ENCODE data around the gene STX8. TPM values are rescaled to one million over a fixed set of nuclear protein-coding genes. Genes with fewer than 3 reads are reported as not detected.
"Not testable (repeated sequence)": the region's sequence is repeated elsewhere in the genome, so short reads cannot be mapped to it uniquely, and the experiment has no call there.

Gene STX8
- total RNA-seq, 1 donor from 2014 or later, result 76.4 TPM

GRCh38 chr17:9355231-9355630, 220.4 kb downstream of the STX8 start:
- intact Hi-C loops (cut with micrococcal nuclease), result not testable (repeated sequence)

DNA sequence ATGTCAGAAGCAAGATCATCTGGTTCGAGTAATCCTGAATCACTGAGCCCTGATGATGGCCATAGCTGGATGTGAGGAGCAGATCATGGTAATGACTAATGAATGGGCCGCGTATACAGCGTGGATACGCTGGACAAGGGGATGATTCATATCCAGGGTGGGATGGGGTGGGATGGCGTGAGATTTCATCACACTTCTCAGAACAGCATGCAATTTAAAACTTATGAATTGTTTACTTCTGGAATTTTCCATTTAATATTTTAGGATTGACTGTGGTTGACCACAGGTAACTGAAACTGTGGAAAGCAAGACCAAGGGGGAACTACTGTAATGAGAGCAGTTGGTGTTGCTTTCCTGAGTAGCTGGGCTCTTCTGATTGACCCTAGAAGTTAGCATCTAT, 225.5 kb downstream of the STX8 start:
- intact Hi-C loops (cut with micrococcal nuclease), result no loop called here

GRCh38 chr17:9346296-9346926, 229.2 kb downstream of the STX8 start:
- intact Hi-C loops (cut with micrococcal nuclease), result no loop called here

DNA sequence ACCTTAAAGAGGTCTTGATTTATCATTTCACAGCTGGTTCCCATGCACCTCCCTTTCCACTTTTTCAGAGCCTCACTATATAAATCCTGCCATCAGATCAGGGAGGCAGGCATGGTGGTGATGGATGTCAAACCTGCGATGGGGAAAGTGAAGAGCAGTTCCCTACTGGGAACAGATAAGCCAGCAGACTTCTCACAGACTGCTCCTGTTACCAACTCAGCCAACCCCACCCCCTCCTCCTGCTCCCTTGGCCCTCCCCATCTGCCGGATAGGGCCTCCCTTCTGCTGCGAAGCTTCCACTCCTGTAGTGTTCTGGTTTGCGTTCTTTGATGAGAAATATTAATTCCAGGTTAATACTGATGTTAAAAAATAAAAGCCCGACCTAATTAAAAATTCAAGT, 232.1 kb downstream of the STX8 start:
- intact Hi-C loops (cut with micrococcal nuclease), result no loop called here

GRCh38 chr17:9342225-9342624, 233.4 kb downstream of the STX8 start:
- intact Hi-C loops (cut with micrococcal nuclease), result no loop called here

DNA sequence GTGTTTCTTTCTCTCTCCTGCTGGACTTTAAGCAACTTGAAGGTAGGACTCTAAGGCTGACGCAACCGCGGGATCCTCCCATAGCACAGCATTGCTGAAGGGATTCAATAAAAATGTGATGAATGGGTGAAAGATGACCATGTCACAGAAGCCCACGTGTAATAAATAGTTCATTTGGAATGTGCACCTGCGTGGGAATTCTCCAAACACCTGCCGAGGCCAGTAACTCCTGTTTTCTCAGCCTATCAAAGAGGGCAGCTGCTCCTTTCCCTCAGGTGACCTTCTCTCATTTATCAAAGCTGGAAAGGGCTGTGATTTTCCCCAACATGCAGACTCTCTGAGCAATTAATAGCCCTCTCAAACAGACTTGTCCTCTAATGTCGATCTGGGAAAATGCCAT, 235.7 kb downstream of the STX8 start:
- intact Hi-C loops (cut with micrococcal nuclease), result no loop called here

DNA sequence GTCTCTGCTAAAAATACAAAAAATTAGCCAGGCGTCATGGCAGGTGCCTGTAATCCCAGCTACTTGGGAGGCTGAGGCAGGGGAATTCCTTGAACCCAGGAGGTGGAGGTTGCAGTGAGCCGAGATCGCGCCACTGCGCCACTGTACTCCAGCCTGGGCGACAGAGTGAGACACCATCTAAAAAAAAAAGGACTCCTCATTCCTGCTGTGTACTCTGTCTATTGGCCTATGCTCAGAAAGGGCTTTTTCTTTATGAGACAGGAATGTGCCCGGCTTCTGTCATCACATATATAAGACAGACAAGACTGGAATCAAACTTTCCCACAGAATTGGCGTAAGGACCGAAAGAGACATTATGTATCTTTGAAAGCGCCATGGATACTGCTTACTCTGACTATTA, 236.1 kb downstream of the STX8 start:
- intact Hi-C loops (cut with micrococcal nuclease), result not testable (repeated sequence)

- intact Hi-C loops (cut with micrococcal nuclease), result no loop called here
These were observed 238.8 kb downstream of the STX8 start for GRCh38 chr17:9336817-9337216.

DNA sequence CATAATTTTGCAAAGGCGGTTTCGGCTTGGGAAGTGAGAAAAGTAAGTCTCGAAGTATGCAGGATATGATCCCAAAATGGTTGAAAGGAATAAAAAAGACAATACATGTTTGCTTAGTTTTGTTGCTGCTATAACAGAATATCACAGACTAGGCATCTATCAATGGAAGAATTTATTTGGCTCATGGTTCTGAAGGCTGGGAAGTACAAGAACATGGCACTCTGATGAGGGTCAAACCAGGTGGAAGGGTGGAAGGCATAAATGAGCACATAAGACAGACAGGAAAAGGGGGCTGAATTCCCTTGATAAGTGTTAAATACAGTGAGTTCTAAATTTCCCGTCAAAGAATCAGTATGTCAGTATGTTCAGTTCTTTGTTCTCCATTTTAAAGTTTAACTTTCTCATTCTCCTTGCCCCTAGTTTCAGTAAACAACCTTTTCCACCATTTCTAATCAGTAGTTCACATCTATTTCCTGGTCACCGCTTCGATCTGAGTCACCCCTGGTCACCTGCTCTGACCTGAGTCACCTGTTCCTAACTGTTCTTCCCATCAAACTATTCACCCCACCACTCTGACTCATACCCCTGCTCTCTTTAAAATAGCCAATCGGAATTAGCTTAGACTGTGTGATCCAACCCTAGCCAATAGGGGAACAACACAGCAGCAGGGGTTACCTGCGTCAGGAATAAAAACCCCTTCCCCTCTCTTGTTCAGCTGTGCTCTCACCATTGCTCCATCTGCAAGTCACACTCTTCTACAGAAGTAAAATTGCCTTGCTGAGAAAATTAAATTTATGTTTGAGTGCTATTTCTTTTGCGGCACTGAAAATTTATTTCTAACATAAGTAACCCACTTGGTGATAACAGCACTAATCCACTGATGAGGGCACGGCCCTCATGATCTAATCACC, 240.8 kb downstream of the STX8 start:
- intact Hi-C loops (cut with micrococcal nuclease), result no loop called here

DNA sequence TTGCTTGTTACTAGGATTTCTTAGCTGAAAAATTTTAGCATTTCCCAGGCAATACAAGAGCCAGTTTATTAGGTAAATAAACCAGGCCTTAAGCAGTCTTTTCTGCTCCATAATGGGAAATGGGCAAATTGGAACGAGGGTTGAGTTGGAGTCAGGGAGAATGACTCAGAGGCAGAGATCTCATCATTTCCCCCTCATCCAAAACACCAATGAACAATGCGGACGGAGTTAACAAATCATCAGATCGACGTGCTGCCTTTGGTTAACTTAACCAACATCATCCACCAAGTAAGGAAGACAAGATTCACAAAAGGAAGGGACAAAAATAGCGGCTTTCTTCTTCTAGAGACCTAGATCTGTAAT, 243.5 kb downstream of the STX8 start:
- intact Hi-C loops (cut with micrococcal nuclease), result no loop called here

- intact Hi-C loops (cut with micrococcal nuclease), result no loop called here
These were observed 244.1 kb downstream of the STX8 start for GRCh38 chr17:9331279-9332131.

DNA sequence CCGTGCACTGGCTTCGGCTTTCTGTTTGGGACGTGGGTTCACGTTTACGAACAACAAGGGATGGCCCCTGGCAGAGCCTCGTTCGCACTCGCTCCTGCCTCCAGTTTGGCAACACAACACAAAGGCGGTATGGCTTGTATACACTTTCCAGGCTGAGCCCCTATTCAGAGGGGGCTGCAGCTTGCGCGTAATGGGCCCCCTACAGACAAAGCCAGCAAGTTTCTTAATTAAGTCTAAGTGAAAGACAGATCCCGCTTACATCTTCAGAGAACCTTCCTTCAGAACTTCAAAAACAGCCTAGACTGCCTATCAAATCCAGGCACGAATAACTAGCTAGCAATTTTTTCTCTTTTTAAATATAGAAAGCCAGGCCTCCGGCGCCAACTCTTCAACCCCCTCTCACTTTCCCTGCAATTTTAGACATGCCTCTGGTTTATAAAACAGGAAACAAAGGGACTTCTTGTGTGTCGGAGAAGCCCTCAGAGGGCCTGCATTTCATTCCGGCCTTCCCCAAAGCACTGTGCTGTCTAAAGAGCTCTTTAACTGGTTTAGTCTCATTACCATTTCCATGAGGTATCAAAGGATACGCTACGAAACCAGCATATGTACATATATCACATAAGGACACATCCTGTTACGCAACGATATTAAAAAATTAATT, 244.9 kb downstream of the STX8 start:
- intact Hi-C loops (cut with micrococcal nuclease), result no loop called here

GRCh38 chr17:9330141-9330540, 245.5 kb downstream of the STX8 start:
- intact Hi-C loops (cut with micrococcal nuclease), result no loop called here

DNA sequence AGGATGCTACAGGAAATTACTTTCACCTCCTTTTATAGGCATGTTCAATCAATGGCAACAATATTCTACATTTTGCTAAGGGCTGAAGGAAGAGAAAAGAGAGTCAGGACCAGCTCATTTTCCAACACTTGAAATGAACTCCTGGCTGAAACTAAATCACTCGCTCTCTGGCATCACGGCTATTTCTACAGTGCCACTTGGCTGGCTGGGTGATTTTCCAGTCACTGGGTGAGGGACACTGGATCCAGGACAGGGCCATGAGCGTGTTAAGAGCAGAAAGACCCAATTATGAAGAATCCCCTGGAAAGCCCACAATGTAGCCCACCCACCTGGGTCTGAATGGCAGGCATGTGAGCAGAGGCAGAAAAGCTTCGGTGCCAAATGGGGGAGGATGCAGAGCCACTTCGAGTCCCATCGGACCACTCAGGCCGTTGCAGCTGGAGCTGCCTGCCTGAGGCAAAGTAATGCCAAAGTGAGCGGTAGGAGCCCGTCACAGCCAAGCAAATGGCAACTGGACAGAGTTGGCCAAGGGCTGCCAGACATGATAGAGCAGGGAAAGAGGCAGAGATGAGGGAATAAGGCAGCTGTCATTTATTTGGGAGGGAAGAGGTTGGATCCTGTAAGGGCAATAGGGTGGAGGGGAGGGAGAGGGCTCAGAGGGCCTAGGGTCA, 246.2 kb downstream of the STX8 start:
- intact Hi-C loops (cut with micrococcal nuclease), result no loop called here

DNA sequence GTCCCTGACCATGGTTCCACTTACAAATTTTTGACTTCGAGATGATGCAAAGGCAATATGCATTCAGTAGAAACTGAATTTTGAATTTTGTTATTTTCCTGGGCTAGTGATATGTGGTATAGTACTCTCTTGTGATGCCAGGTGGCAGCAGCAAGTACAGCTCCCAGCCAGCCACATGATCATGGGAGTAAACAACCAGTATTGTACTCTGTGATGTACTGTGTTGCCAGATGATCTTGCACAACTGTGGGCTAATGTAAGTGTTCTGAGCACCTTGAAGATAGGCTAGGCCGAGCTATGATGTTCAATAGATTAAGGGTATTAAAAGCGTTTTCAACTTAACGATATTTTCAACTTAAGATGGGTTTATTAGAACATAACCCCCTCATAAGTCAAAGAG, 250.8 kb downstream of the STX8 start:
- intact Hi-C loops (cut with micrococcal nuclease), result no loop called here

- intact Hi-C loops (cut with micrococcal nuclease), result no loop called here
These were observed 253.3 kb downstream of the STX8 start for GRCh38 chr17:9322326-9322725.

DNA sequence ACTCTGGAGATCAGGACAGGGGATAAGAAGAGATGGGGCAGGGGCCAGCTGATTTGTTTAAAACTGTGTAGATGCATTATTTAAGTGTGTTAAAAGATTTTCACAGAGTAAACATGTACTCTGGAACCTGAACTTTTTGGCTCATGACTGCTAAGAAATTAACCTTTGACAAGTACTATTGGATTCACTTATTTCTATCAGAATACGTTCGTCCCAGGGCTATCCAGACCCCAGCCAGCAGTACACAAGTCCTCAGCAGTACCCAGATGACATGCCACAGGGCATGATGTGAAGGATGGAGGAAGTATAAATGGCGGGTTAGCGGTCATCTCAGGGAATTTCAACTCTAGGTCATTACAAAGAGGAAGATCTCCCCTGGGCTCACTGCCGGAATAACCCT, 253.7 kb downstream of the STX8 start:
- intact Hi-C loops (cut with micrococcal nuclease), result no loop called here

DNA sequence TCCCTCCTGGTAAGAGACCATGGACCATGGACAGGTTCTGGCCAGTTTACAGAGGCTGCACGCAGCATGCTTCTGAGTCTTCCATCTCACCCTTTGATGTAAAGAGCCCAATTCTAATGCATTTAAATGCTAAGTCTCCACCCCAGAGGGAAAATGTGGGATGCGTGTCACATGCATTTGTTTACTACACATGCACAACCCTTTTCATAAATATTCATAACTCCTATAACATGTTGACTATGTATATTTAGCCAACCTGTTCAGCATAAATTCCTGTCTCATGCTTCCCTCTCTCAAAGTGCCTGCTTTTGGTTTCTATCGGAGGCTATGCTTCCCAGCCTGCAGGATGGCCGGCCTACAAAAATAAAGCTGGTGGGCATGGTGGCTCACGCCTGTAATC, 260.3 kb downstream of the STX8 start:
- intact Hi-C loops (cut with micrococcal nuclease), result no loop called here

- intact Hi-C loops (cut with micrococcal nuclease), result no loop called here
These were observed 262.3 kb downstream of the STX8 start for GRCh38 chr17:9313346-9313745.

GRCh38 chr17:9309216-9309615, 266.4 kb downstream of the STX8 start:
- intact Hi-C loops (cut with micrococcal nuclease), result no loop called here

DNA sequence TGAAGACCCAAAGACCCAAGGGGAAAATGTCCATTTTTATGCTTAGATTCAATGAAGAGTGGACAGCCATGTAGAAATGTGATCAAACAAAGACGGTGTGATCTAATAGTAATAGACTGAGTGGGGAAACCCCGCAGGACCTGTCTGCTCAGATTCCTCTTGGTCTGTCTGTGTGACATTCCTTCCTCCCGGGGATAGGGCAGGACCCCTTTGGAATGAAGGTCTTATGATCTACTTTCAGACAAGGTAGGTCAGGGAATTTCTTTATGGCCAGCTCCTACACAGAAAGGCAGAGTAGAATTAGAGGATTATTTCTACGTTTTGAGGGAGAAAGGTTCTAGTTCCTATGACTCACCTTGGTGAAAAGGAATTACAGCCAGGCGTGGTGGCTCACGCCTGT, 267.6 kb downstream of the STX8 start:
- intact Hi-C loops (cut with micrococcal nuclease), result no loop called here
